Ovary (tissue), 9 donors: ENCODE data around the gene PDE4D. TPM values are rescaled to one million over a fixed set of nuclear protein-coding genes. Genes with fewer than 3 reads are reported as not detected.

Experiments
- DNase-seq, 5 donors: peaks; one replicate each; pipeline ENCODE4 v3.0.0-alpha.2; 2019 to 2020
- H3K27ac ChIP-seq, 2 donors: fragments of 200-600 bp; one replicate each; pipeline versions ENCODE4 v1.5.1 to v1.8.0; 2019 to 2022
- H3K27me3 ChIP-seq: fragments of 200-600 bp; one replicate; pipeline ENCODE4 v1.8.0; 2022
- H3K36me3 ChIP-seq: fragments of 200-600 bp; sonication (generic); one replicate; pipeline ENCODE4 v1.5.1; 2019
- H3K4me1 ChIP-seq: one replicate; pipeline ENCODE4 v1.8.1; 2013; ENCODE audit warnings: mild to moderate bottlenecking, moderate library complexity; ENCODE audit not compliant: insufficient read depth
- H3K4me3 ChIP-seq: fragments of 200-600 bp; sonication (generic); one replicate; pipeline ENCODE4 v1.5.1; 2017
- H3K9me3 ChIP-seq, 2 donors: fragments of 200-600 bp in 1 of 2; sonication (generic) in 1 of 2; one replicate each; pipeline versions ENCODE4 v1.5.1 to v1.8.1; 2013 to 2019; ENCODE audit warnings: mild to moderate bottlenecking in 1 of 2, moderate library complexity in 1 of 2
- EP300 ChIP-seq: sonication (generic); formaldehyde crosslinking; IDR thresholded peaks from one replicate; pipeline ENCODE4 v1.6.1; 2017; ENCODE audit warnings: antibody characterized with exemption
- POLR2A ChIP-seq: fragments of 450-650 bp; IDR thresholded peaks from one replicate; pipeline ENCODE4 v1.6.1; 2017; ENCODE audit warnings: antibody characterized with exemption, mild to moderate bottlenecking, moderate library complexity
- WGBS, 3 donors: extraction: QIAGEN DNeasy Blood & Tissue Kit in 1 of 3; methylation state at CpG; one replicate each; pipeline versions ENCODE4 v1.1.5 to v1.1.7; 2013 to 2017; 5-methylcytosine and 5-hydroxymethylcytosine counted together
- intact Hi-C, 4 donors: fragments of 100-400 bp; cut with DNase I; formaldehyde crosslinking; loops; one replicate each; pipeline versions ENCODE4 v1.11.0 to v1.15.1; 2022 to 2023
- polyA plus RNA-seq, 2 donors: library from polyadenylated mRNA; stranded (reverse); fragments of 200-250 nt in 1 of 2; fragments of 350-450 nt in 1 of 2; fragmentation: Illumina TruSeq in 1 of 2; extraction: RNeasy Lipid Tissue Mini Kit (QIAGEN cat#74804) in 1 of 2; gene quantifications; one replicate each; pipeline ENCODE4 v1.2.3, GENCODE V29; 2013 to 2014
- total RNA-seq, 7 donors: library from RNA; depleted of rRNA in 2 of 7; stranded (reverse); fragments of >200 nt in 2 of 7; fragmentation: NEBNext Ultra II Directional in 3 of 7; extraction: Animal tissue kit (Norgen Biotek cat#: 25700) in 3 of 7; gene quantifications; one replicate each; pipeline versions ENCODE4 v1.1.0 to v1.2.4, GENCODE V29; 2016 to 2023
- TF ChIP-seq, protein P1 (sequence below), 3 donors: fragments of 450-650 bp in 2 of 3; fragments of 200-600 bp in 1 of 3; IDR thresholded peaks; one replicate each; pipeline versions ENCODE4 v1.5.1 to v1.8.0; 2016 to 2022; ENCODE audit warnings: antibody characterized with exemption in 3 of 3, mild to moderate bottlenecking in 1 of 3
- donor health status: DM: no; HTN: no; CAD: no; lungs with moderate emphysema.
- donor health status: DM: no; HTN: no; CAD: no.
- donor health status: Bipolar disorder and iron deficiency.
- donor health status: DM: yes; HTN: yes; CAD: no.
- donor health status: DM: no; HTN: no; CAD: no.
- donor health status: DM: yes; HTN: yes; CAD: no.

Gene PDE4D
- total and polyA plus RNA-seq, 9 donors: 1.3 to 67.6 (median 8.4) TPM

DNA sequence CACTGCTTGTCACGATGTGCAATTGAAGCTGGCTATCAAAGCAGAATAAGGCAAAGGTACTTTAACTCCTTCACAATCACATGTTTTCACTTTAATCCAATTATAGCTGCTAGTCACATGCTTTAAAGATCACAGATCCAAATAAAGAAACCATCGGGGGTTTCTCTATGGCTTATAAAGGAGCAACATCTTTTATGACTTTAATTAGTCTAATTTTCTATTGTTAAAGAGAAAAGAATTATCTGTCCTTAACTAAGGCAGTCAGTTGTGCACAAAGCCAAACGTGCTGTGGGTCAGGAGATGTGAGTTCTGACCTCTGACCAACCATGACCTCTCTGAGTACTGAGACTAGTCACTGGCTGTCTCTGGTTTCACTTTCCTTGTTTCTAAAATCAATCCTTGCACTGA is 749.6 kb downstream of the PDE4D start:
- no peak for DNase-seq
- no peak overlapping the region for H3K27ac ChIP-seq
- TF ChIP-seq EP300 (no peak), POLR2A (no peak)
- TF ChIP-seq, protein P1, sequence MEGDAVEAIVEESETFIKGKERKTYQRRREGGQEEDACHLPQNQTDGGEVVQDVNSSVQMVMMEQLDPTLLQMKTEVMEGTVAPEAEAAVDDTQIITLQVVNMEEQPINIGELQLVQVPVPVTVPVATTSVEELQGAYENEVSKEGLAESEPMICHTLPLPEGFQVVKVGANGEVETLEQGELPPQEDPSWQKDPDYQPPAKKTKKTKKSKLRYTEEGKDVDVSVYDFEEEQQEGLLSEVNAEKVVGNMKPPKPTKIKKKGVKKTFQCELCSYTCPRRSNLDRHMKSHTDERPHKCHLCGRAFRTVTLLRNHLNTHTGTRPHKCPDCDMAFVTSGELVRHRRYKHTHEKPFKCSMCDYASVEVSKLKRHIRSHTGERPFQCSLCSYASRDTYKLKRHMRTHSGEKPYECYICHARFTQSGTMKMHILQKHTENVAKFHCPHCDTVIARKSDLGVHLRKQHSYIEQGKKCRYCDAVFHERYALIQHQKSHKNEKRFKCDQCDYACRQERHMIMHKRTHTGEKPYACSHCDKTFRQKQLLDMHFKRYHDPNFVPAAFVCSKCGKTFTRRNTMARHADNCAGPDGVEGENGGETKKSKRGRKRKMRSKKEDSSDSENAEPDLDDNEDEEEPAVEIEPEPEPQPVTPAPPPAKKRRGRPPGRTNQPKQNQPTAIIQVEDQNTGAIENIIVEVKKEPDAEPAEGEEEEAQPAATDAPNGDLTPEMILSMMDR (IDR thresholded peaks at IDR 0.05): no peak
- H3K36me3 ChIP-seq: no peaks in the 10 kb centered on the region
- H3K27me3 ChIP-seq: no peaks in the 10 kb centered on the region
- 53 to 64% (median 56%) methylated on average over 3 of the region's 3 CpGs for WGBS, 3 donors
- intact Hi-C loops: no loop called here
- H3K4me1 ChIP-seq: no peaks in the 10 kb centered on the region
- no peak overlapping the region for H3K4me3 ChIP-seq
- no peaks in the 10 kb centered on the region for H3K9me3 ChIP-seq

- no peaks in the 10 kb centered on the region for H3K9me3 ChIP-seq
- intact Hi-C loops: no loop called here
- no peaks in the 10 kb centered on the region for H3K27me3 ChIP-seq
- no peaks in the 10 kb centered on the region for H3K4me1 ChIP-seq
- TF ChIP-seq EP300 (no peak), POLR2A (no peak)
- TF ChIP-seq, protein P1 (IDR thresholded peaks at IDR 0.05): no peak
- H3K36me3 ChIP-seq: no peaks in the 10 kb centered on the region
- H3K27ac ChIP-seq: no peak overlapping the region
- no peak for DNase-seq
- no peak overlapping the region for H3K4me3 ChIP-seq
Measured at GRCh38 chr5:59142927-59143326, 750.6 kb downstream of the PDE4D start.

DNA sequence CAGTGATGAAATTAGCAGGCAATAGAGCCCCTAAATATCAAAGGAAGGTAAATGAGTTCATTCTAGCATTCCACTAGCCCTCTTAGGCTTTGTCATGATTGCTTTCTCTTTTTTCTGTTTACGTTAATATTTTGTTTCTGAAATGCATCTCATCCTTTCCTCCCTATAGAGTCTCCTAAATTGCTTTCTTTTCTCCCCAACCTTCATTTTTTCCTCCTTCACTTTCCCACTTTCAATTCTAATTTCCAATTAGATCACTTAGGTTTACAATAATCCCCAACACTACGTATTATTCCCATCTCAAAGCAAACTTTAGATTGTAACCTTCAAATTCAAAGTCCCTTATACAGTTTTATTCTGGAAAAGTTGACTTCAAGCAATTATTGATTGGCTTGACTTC is 751.4 kb downstream of the PDE4D start:
- TF ChIP-seq, protein P1 (IDR thresholded peaks at IDR 0.05): no peak
- no peak for TF ChIP-seq POLR2A
- TF ChIP-seq EP300: no peak
- no peaks in the 10 kb centered on the region for H3K36me3 ChIP-seq

GRCh38 chr5:59140133-59140532 is 753.4 kb downstream of the PDE4D start:
- no peaks in the 10 kb centered on the region for H3K36me3 ChIP-seq
- intact Hi-C loops: no loop called here
- no peaks in the 10 kb centered on the region for H3K9me3 ChIP-seq
- H3K4me1 ChIP-seq: no peaks in the 10 kb centered on the region
- no peak for DNase-seq
- H3K27me3 ChIP-seq: no peaks in the 10 kb centered on the region
- 91 to 95% (median 92%) methylated on average over 2 of the region's 2 CpGs for WGBS, 3 donors
- H3K4me3 ChIP-seq: no peak overlapping the region
- no peak overlapping the region for H3K27ac ChIP-seq
- TF ChIP-seq, protein P1 (IDR thresholded peaks at IDR 0.05): no peak
- TF ChIP-seq POLR2A: no peak
- no peak for TF ChIP-seq EP300

More for the DNA sequence above, 751.4 kb downstream of the PDE4D start:
- Histone ChIP-seq H3K4me1 (no peaks in the 10 kb centered on the region), H3K27me3 (no peaks in the 10 kb centered on the region), H3K27ac (no peak overlapping the region), H3K4me3 (no peak overlapping the region), H3K9me3 (no peaks in the 10 kb centered on the region)
- DNase-seq: no peak
- intact Hi-C loops: no loop called here
- WGBS, 3 donors: 95 to 97% (median 97%) methylated on average over 2 of the region's 2 CpGs
